ENCODE measurements around the gene FARS2.

Gene FARS2

GRCh38 chr6:5550631-5551030, 289.3 kb downstream of the FARS2 start:
- no peak overlapping the region for H3K4me3 ChIP-seq (ENCODE audit: low read depth, low read length)
- DNase-seq (ENCODE audit: low read depth) = no peak
- TF ChIP-seq CTCF (IDR thresholded peaks at IDR 0.05; ENCODE audit: low read depth, low read length, missing control alignments) = no peak

- no peak overlapping the region for H3K4me3 ChIP-seq (ENCODE audit: low read depth, low read length)
- DNase-seq (ENCODE audit: low read depth) = no peak
- TF ChIP-seq CTCF (IDR thresholded peaks at IDR 0.05; ENCODE audit: low read depth, low read length, missing control alignments) = no peak
Observed at GRCh38 chr6:5552243-5552642, 290.9 kb downstream of the FARS2 start.

- no peak for DNase-seq (ENCODE audit: low read depth)
- no peak overlapping the region for H3K4me3 ChIP-seq (ENCODE audit: low read depth, low read length)
- TF ChIP-seq CTCF (IDR thresholded peaks at IDR 0.05; ENCODE audit: low read depth, low read length, missing control alignments) = no peak
Observed at GRCh38 chr6:5553767-5554166, 292.5 kb downstream of the FARS2 start.

- no peak overlapping the region for H3K4me3 ChIP-seq (ENCODE audit: low read depth, low read length)
- no peak for TF ChIP-seq CTCF (IDR thresholded peaks at IDR 0.05; ENCODE audit: low read depth, low read length, missing control alignments)
- DNase-seq (ENCODE audit: low read depth) = no peak
Observed at GRCh38 chr6:5554226-5554625, 292.9 kb downstream of the FARS2 start.

GRCh38 chr6:5556011-5556410, 294.7 kb downstream of the FARS2 start:
- TF ChIP-seq CTCF (IDR thresholded peaks at IDR 0.05; ENCODE audit: low read depth, low read length, missing control alignments) = no peak
- DNase-seq (ENCODE audit: low read depth) = no peak
- H3K4me3 ChIP-seq (ENCODE audit: low read depth, low read length) = no peak overlapping the region

GRCh38 chr6:5557506-5557905, 296.2 kb downstream of the FARS2 start:
- TF ChIP-seq CTCF (IDR thresholded peaks at IDR 0.05; ENCODE audit: low read depth, low read length, missing control alignments) = no peak
- no peak overlapping the region for H3K4me3 ChIP-seq (ENCODE audit: low read depth, low read length)
- no peak for DNase-seq (ENCODE audit: low read depth)

- DNase-seq (ENCODE audit: low read depth) = no peak
- no peak overlapping the region for H3K4me3 ChIP-seq (ENCODE audit: low read depth, low read length)
- no peak for TF ChIP-seq CTCF (IDR thresholded peaks at IDR 0.05; ENCODE audit: low read depth, low read length, missing control alignments)
Observed at GRCh38 chr6:5559651-5560050, 298.3 kb downstream of the FARS2 start.

Measured in GM12864 (cell line).